ENCODE data around the gene MSI2. TPM values are rescaled to one million over a fixed set of nuclear protein-coding genes. Genes with fewer than 3 reads are reported as not detected.

Gene MSI2
- total RNA-seq, 4 donors from 2014 or later: 9.9 to 18.5 (median 13.8) TPM

GRCh38 chr17:57607553-57608120 lies 351.3 kb downstream of the MSI2 start:
- no peak overlapping the region for H3K4me3 ChIP-seq (ENCODE audit: low read depth, poor library complexity, severe bottlenecking)
- no peak for DNase-seq (ENCODE audit: low spot score in 2 of 2)
- intact Hi-C loops (cut with DNase I; ENCODE audit: low total_unique reads): no loop called here
- TF ChIP-seq CTCF (IDR thresholded peaks at IDR 0.05) (no peak), POLR2A (IDR thresholded peaks at IDR 0.05) (no peak)
- 68 to 71% methylated on average over 12 of the region's 12 CpGs for WGBS, 2 donors

GRCh38 chr17:57608369-57609124 lies 352.2 kb downstream of the MSI2 start:
- intact Hi-C loops (cut with DNase I; ENCODE audit: low total_unique reads): no loop called here
- DNase-seq (ENCODE audit: low spot score in 2 of 2): no peak
- 94 to 96% methylated on average over 12 of the region's 12 CpGs for WGBS, 2 donors
- TF ChIP-seq CTCF (IDR thresholded peaks at IDR 0.05): no peak
- no peak for TF ChIP-seq POLR2A (IDR thresholded peaks at IDR 0.05)
- H3K4me3 ChIP-seq (ENCODE audit: low read depth, poor library complexity, severe bottlenecking): no peak overlapping the region

DNA sequence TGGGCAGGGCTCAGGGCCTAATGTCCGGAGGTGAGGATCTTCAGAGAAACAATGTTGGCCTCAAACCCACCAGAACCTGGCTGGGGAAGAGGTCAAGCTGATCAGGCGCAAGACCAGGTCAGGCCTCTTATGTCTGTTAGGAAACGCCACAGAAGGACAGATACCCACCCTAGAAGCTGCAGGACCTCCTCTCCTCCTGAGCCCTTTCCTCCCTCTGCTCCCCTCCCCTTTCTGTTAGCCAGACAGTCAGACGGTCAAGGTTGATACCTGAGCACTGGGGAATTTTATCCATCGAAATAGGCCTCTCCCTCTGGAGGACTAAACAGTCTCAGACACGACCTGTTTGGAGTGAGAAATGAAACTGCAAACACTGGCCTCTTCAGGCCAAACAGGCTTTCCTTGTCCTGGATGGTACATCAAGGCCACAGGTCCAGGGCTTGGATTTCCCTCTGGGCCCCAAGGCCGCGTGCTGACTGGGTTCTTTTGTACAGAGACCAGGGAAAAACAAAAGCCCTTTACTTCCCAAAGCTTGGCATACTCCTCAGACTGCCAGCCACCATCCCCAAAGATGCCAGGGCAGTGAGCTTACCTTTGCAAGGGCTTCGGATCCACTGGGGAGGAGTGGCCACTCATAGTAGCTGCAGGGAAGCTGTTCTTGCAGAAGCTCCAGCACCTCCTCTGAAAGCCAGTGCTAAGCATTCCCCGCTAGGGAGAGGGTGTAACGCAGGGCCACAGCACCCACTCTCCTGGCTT lies 353.0 kb downstream of the MSI2 start:
- no peak for DNase-seq (ENCODE audit: low spot score in 2 of 2)
- 79 to 83% methylated on average over 11 of the region's 11 CpGs for WGBS, 2 donors
- H3K4me3 ChIP-seq (ENCODE audit: low read depth, poor library complexity, severe bottlenecking): no peak overlapping the region
- intact Hi-C loops (cut with DNase I; ENCODE audit: low total_unique reads): no loop called here
- TF ChIP-seq POLR2A (IDR thresholded peaks at IDR 0.05) (no peak), CTCF (IDR thresholded peaks at IDR 0.05) (peak in 1 of 3 donors; percentile 48)

- TF ChIP-seq CTCF (IDR thresholded peaks at IDR 0.05) (no peak), POLR2A (IDR thresholded peaks at IDR 0.05) (no peak)
- no peak for DNase-seq (ENCODE audit: low spot score in 2 of 2)
- no peak overlapping the region for H3K4me3 ChIP-seq (ENCODE audit: low read depth, poor library complexity, severe bottlenecking)
- 84 to 90% methylated on average over 13 of the region's 13 CpGs for WGBS, 2 donors
- intact Hi-C loops (cut with DNase I; ENCODE audit: low total_unique reads): no loop called here
Observed at GRCh38 chr17:57609878-57610270, 353.6 kb downstream of the MSI2 start.

- DNase-seq (ENCODE audit: low spot score in 2 of 2): no peak
- WGBS, 2 donors: 41 to 66% methylated on average over 6 to 12 of the region's 12 CpGs
- intact Hi-C loops (cut with DNase I; ENCODE audit: low total_unique reads): no loop called here
- TF ChIP-seq CTCF (IDR thresholded peaks at IDR 0.05): no peak
- no peak for TF ChIP-seq POLR2A (IDR thresholded peaks at IDR 0.05)
- no peak overlapping the region for H3K4me3 ChIP-seq (ENCODE audit: low read depth, poor library complexity, severe bottlenecking)
Observed at GRCh38 chr17:57612202-57613071, 356.1 kb downstream of the MSI2 start.
